Measurements from ENCODE around the gene TMEM170A.

- TF ChIP-seq EZH2phosphoT487 (IDR thresholded peaks at IDR 0.05; ENCODE audit: insufficient read depth, low read depth) (no peak), EZH2 (IDR thresholded peaks at IDR 0.05; ENCODE audit: insufficient read depth, poor library complexity, severe bottlenecking) (no peak)
Measured at GRCh38 chr16:75481475-75481874, 17.0 kb upstream of the TMEM170A start.

Measured in GM23248 (cell line).